GM21526 (cell line): Measurements from ENCODE around the gene ASTN2.
"Not testable (repeated sequence)": the region's sequence is repeated elsewhere in the genome, so short reads cannot be mapped to it uniquely, and the experiment has no call there.

Experiments used
- ATAC-seq: cut with Tn5 transposase; IDR thresholded peaks from one replicate; pipeline ENCODE4 v1.9.1; 2021; ENCODE audit warnings: moderate library complexity; ENCODE audit not compliant: unreplicated experiment, low FRiP score

The ASTN2 gene

DNA sequence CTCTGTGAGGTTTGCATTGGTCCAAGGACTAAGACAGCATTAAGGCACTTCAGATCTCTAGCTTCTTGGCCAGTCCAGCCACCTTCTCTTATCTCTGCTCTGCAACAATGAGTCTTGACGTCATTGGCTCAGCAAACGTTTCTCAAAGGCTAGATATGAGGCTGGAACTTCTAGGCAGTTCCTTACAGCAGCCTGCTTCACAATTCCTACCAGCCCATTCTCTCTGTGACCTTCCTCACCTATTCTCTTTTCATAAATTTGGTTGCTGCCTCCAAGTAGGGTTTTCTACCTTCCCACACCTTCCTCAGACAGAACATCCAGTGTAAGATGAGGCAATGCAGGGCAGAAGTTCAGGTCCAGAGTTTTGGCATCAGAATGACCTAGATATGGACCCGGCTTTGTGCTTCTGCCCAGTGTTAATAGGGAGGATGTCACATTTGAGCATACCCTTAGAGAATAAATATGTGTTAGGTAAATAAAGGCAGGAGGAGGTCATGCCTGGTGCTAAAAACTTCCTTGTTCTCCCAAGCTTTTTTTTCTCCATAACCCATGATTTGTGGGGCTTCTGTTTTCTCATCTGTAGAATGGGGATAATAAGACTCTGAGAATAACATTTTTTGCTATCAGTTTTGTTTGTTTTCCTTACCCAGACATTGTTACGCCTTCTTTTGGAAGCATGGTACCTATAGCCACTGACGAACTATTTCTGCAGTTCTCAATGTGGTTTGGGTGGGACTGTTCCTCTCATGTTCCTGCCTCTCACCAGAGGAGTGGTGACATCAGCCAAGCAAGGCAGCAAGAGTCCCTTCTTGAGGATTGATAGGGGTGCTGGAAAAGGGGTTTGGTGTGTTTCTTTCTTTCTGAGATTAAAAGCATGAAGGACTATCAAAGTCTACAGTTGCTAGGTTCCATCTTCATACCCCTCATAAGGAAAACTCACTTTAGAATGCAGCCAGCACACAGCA lies 948.3 kb downstream of the ASTN2 start:
- ATAC-seq: no peak

DNA sequence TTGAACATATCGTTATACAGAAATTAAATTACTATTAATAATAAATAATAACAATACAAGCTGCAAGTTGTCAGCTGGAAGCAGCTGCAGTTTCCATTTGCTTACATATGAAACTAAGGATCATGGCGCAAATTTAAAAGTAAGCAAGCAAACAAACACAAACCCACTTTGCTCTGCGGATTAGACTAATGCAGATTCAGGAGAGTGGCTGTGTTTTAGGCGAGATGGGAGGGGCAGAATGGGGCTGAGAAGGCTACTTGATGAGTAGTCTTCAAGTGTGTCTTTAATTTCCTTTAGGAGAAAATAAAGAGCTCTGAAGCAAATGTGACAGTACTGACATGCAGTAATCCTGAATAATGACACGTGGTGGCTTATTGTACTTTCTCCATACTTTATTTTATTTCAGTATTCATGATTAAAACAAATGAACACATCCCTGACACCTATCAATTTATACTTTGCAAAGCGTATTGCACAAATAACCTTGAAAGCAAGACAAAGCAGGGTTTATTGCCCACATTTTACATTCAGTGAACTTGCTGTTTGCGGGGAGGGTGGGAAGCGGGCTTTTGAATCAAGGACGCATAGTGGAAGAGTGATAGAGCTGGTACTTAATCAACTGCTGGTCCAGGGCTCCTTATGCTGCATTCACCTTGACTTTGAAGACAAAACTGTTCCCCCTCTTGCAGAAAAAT lies 949.1 kb downstream of the ASTN2 start:
- no peak for ATAC-seq

DNA sequence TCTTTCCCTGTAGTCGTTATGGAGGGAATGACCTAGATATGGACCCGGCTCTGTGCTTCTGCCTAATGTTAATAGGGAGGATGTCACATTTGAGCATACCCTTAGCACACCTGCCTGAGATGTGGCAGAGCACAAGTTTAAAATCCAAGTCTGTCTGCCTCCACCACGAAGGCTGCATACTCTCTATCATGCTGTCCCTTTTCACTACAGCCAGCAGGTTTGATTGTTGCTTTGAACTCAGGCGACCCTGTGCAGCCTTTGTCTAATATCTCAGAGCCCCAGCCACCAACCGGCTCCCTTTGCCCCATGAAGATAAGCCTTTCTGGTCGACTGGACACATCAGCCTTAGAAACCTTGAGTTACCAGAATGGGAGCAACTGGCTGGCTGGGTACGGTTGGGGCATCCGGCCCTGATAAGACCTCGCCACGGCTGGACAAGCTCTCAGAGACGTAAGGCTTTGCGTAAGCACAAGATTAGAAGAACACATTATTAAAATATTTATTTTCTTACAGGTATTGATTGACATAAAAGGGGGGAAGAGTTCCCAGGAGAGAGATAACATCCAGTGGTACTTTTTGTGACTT lies 949.8 kb downstream of the ASTN2 start:
- ATAC-seq: no peak

DNA sequence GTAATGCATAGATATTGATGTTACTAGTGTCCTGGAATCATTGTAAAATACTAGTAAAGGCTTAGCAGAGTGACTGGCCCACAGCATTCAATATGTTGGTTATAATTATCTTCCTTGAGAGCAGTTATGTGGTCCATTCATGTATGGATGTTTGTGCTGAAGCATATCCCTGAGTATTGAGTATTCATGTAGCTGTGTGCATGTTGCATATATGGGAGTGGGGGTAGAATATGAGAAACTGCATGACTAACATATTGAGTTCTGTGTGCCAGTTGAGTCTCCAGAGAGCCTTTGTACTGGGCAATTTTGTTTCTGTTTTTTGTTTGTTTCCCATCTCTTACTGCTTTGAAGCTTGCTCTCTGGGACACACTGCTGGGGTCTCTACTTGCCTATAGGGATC lies 950.4 kb downstream of the ASTN2 start:
- no peak for ATAC-seq

DNA sequence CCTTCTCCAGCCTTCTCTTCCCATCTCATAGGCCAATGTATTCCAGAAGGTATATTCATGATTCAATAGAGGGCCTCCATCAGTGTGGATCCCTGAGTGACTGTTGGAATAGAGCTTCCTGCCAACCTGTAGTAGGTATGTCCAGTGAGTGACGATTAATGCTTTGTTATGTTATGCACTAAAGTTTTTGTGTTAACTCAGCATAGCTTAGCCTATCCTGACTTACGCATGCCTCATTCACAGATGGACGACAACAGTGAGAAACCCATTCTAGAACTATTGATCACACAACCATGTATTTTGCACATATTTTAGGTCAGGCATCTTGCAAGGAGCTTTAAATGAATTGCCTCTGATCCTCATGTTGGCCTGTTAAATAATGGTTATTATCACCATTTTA lies 953.2 kb downstream of the ASTN2 start:
- no peak for ATAC-seq

DNA sequence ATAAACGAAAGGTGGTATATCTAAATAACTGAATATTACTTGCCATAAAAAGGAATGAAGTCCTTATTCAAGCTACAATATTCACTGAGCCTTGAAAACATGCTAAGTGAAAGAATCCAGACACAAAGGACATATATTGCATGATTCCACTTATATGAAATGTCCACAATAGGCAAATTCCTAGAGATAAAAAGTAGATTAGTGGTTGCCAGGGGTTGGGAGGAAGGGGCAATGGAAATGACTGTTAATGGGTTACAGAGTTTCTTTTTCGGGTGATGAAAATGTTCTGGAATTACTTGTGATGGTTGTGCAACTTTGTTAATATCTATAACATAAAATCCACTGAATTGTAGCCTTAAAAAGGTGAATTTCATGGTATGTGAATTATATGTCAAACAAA lies 954.8 kb downstream of the ASTN2 start:
- ATAC-seq: no peak

DNA sequence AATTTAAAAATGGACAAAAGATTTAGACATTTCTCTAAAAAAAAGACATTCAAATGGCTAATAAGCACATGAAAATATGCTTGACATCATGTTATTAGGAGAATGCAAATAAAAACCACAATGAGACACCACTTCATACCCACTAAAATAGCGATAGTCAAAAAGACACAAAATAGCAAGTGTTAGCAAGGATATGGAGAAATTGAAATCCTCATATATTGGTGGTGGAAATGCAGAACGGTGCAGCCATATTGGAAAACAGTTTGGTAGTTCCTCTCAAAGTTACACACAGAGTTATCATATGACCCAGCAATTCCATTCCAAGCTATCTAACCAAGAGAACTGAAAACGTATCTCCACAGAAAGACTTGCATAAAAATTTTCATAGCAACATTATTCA lies 955.3 kb downstream of the ASTN2 start:
- ATAC-seq: no peak

DNA sequence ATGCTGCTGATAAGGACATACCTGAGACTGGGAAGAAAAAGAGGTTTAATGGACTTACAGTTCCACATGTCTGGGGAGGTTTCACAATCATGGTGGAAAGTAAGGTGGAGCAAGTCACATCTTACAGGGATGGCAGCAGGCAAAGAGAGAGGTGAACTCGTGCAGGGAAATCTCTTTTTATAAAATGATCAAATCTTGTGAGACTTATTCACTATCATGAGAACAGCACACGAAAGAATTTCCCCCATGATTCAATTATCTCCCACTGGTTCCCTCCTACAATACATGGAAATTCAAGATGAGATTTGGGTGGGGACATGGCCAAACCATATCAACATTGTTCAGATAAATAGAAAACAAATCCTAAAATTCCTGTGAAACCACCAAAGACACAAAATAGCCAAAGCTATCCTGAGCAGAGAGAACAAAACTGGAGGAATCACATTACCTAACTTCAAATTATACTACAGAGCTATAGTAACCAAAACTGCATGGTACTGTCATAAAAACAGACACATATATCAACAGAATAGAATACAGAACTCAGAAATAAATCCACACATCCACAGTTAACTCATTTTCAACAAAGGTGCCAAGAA lies 958.3 kb downstream of the ASTN2 start:
- ATAC-seq: no peak

DNA sequence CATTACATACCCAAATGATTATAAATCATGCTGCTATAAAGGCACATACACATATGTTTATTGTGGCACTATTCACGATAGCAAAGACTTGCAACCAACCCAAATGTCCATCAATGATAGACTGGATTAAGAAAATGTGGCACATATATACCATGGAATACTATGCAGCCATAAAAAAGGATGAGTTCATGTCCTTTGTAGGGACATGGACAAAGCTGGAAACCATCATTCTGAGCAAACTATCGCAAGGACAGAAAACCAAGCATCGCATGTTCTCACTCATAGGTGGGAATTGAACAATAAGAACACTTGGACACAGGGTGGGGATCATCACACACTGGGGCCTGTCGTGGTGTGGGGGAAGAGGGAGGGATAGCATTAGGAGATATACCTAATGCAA lies 960.3 kb downstream of the ASTN2 start:
- not testable (repeated sequence) for ATAC-seq

DNA sequence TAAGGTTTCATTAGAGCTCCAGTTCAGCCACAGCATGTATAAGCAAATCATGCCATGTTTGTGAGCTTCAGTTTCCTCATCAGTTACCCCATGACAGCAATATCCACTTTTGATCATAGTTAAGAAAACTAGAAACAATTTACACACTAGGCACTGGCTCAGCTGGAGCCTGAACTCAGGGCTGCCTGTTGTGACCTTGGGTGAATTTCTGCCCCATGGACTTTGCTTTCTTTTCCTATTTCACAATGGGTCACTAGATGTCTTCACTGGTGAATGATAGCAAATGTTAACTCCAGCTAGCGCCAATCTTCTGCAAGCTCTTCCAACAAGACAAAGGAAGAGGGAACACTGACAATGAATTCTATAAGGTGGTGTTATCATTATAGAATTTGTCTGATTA lies 961.1 kb downstream of the ASTN2 start:
- ATAC-seq: no peak

DNA sequence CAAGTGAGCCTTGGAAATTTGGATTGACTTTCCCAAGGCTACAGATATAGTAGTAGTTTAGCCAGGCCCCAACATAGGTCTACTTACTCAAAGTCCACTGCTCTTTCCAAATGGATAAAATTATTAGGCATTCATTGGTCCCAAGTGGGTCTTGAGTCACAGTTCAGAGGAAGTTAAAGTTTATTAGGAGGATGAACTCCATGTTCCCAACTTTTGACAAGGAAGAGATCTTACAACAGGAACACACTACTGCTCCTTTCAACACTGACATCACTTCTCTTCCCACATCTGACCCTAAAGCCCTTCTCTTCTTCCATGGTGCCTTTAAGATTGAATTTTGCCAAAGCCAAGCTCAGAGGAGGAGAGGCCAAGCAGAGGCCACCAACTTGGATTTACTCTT lies 962.2 kb downstream of the ASTN2 start:
- ATAC-seq: no peak

DNA sequence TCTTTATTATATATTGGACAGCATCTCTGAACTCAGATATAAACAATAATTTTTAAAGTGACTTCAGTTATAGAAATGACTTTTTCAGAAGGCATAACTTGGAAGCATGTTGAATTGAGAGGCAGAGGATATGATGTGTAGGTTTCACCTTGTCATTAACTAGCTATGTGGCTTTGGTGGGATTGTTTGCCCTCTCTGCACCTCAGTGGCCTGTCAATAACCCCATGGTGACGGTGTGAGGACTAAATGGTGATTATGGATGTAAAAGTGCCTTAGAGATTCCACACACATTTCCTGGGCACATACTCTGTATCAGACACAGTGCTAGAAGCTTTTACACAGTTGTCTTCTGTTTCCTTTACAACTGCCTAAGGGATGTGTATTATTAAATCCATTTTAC lies 962.6 kb downstream of the ASTN2 start:
- ATAC-seq: no peak

DNA sequence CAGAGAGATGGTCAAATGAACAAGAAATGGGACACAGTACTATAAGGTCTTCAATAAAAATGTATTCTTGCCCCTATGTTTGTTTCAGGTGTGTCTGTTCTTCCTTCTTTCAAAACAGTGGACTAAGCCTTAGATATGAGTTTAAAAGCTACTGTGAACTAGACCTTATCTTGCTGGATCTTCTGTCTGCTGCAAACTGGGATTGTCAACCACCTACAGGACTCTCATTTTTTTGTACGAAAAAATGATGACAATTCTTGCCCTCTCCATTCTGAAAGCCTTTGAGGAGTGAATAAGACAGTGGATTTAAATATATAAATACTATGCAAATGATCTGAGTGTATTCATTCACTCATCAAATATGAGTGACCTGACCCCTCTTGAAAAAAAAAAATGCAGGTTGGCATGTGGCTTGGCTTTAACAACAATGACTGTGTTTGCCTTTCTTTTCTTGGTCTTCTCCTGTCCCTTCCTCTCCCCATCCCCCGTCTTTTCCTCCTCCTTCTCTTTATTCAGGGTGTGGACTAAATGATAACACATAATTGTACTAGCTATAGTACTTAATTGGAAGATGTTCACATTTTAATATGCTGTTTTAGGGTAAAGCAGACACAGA lies 963.2 kb downstream of the ASTN2 start:
- ATAC-seq: no peak

DNA sequence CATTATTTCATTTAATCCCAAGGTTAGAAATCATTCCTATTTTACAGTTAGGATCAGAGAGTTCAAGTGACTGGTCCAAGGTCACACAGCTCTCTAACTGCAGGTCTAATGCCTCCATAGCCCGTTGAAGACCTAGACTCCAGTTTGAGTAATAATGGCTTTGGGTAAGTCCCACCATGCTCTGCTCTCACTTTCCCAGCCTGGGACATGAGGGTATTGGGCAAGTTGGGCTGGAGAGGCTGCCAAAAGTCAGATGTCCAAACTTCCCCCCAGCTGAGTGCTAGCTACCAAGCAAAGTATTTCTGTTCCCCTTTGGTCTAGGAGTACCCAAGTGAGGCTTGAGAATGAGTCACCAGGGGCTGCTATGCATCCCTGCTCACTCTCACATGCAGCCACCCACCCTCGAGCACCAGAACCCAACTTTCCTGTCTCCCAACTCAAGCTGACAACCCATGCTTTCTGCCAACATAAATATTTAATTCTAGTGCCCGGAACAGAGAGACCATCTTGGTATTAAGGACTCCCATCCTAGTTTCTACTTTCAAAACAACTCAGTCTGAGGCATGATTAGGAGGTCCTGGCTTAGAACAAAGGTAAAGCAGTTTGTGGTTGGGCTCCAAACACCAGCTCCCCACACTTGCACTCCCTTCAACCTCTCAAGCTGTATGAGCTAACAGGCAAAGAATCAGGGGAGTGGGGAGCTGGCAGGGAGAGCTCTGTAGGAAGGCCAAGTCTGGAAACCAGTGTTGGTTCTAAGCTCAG lies 964.3 kb downstream of the ASTN2 start:
- peak; percentile 86 for ATAC-seq

DNA sequence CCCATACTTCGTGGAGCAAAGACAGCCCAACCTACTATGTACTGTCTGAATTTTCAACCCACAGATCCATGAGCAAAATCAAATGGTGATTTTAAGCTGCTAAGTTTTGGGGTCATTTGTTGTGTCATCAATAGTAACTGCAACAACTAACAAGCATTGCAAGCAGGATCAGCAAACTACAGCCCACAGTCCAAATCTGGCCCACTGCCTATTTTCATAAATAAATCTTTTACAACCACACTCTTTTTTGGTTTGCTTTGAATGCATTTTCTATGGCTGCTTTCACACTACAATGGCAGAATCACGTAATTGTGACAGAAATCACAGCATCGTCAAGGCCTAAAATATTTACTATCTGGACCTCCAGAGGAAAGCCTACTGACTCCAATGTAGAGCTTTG lies 964.9 kb downstream of the ASTN2 start:
- no peak for ATAC-seq

DNA sequence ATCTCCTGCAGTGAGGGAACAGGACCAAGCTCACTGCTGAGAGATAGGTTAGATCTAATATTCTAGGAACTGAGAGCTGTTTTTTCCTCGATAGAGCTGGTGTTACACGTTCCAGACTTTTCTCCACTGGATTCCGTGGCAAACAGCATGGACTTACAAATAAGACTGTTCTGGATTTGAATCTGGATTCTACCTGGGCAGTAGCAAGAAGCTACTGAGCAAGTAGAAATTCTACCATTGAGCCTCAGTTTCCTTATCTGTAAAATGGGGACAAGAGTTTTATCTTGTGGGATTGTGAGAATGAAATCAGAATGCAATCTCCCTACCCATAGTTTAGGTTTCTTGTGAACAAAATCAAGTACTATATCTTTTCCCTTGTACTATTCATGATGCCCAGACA lies 966.4 kb downstream of the ASTN2 start:
- no peak for ATAC-seq

DNA sequence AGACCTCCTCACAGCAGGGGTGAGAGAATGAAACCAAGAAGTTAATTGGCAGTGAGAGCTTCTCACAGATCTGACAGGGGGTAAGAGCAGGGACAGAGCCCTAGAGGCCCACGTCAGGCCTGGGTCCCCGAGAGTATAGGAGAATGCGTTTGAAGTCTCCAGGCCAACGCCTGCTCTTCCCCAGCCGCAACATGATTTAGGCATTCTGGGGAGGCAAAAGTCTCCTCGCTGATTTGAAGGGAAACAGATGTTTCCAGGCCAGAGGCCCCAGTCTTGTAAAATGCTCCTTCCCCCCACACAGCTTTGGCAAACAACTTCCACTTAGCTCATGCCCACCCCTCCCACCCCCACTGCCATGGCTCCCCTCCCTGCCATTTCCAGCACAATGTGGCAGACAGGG lies 966.9 kb downstream of the ASTN2 start:
- ATAC-seq: no peak

DNA sequence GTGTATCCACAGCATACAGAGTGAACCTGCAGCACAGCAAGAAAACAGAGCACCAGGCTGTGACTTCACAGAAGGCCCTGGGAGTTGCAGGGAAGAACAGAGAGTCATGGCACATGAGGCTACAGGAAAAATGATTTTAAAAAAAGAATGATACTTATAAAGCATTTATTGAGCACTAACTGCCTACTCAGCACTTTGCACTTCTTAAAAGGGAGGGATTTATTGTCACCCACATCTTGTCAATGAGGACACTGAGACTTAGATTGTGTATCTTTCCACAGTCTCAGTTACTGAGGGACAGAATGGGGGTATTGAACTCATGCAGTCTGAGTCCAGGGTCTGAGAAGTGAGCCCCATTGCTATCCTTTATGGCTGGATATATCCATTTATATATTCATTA lies 972.3 kb downstream of the ASTN2 start:
- no peak for ATAC-seq

DNA sequence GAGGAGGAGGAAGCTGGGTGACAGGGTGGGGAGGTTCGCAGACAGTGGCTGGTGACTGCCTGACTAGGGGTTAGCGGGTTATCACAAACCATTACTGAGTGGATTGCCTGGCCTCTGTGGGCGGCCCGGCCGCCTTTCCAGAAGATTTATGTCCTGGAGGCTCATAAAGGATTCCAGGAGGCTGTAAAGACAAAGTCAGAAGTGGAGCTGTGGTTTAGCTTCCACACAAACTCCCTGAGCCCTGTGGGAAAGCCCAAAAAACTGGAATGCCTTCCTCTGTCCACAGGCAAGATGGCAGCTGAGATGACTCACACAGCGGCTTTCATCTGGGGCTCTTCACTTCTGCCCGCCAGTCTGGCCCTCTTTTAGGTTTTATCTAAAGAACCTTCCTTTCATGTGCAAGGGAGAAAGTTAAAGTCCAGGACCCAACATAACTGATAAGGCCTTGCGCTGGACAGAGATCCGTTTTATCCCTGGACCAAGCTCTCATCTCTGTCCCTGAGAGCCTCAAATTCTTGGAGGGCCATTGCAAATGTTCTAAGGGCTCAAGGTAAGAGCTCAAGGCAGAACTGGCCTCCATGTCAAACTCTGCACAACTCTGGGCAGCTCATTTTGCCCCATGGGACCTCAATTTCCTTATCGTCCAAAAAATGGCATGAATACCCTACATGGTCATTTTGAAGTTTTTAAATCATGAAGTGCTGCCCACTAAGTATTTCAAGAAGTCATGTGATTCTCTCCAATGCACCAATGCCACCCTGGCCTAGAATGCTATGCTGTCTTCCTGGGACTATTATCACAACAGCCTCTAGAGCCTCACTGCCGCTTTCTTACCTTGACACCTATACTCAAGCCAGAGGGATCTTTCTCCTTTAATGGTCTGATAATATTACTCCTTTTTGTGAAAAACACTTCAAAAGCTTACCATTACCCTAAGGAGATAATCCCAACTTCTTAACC lies 977.2 kb downstream of the ASTN2 start:
- ATAC-seq: no peak
